Neural crest cell (in vitro differentiated cells): Measurements from ENCODE around the gene OLIG1. TPM values are rescaled to one million over a fixed set of nuclear protein-coding genes. Genes with fewer than 3 reads are reported as not detected.

Experiments
- DNase-seq: peaks from one replicate; pipeline ENCODE4 v3.0.0; 2021; ENCODE audit warnings: low read depth, mixed read lengths, low spot score
- H3K27ac Mint-ChIP-seq: one replicate; pipeline ENCODE4 v1.8.0; 2021; ENCODE audit warnings: mild to moderate bottlenecking, mixed read lengths; ENCODE audit not compliant: unreplicated experiment
- H3K27me3 Mint-ChIP-seq: 2 replicates; pipeline ENCODE4 v1.8.0; 2021; ENCODE audit warnings: low read depth, mild to moderate bottlenecking, mixed read lengths
- H3K36me3 Mint-ChIP-seq: 2 replicates; pipeline ENCODE4 v1.8.0; 2021; ENCODE audit warnings: low read depth, mild to moderate bottlenecking, mixed read lengths
- H3K4me1 Mint-ChIP-seq: 2 replicates; pipeline ENCODE4 v1.8.0; 2021; ENCODE audit warnings: mixed read lengths
- H3K4me3 Mint-ChIP-seq: one replicate; pipeline ENCODE4 v1.8.0; 2021; ENCODE audit warnings: mild to moderate bottlenecking, mixed read lengths
- H3K9me3 Mint-ChIP-seq: 2 replicates; pipeline ENCODE4 v1.8.0; 2021; ENCODE audit warnings: mixed read lengths
- CTCF ChIP-seq: fragments of 200-600 bp; sonication (generic); conservative IDR thresholded peaks from 2 replicates; pipeline ENCODE4 v1.5.0; 2021; ENCODE audit warnings: antibody characterized with exemption, mild to moderate bottlenecking
- total RNA-seq: library from RNA; stranded (reverse); gene quantifications from 2 replicates; pipeline ENCODE4 v1.2.1, GENCODE V29; 2021

Gene OLIG1
- total RNA-seq, 1 donor from 2014 or later: 8.4 TPM

- peaks cover 2% of the 10 kb centered on the region for H3K36me3 Mint-ChIP-seq
- H3K27ac Mint-ChIP-seq: peak within 1 kb of the TSS; percentile 73
- H3K4me3 Mint-ChIP-seq: peak within 1 kb of the TSS; percentile 87
- no peak for TF ChIP-seq CTCF
- peaks cover 34% of the 10 kb centered on the region for H3K4me1 Mint-ChIP-seq
- H3K9me3 Mint-ChIP-seq: no peaks in the 10 kb centered on the region
- peaks cover 94% of the 10 kb centered on the region for H3K27me3 Mint-ChIP-seq
- DNase-seq: peak; percentile 75
These were observed 44.2 kb upstream of the OLIG1 start, which contains the start of gene OLIG2 for GRCh38 chr21:33025489-33026442. Gene OLIG2 (plus strand): TSS chr21:33025935. CDS start chr21:33026863, 928 bp downstream.

- H3K27me3 Mint-ChIP-seq: peaks cover 94% of the 10 kb centered on the region
- H3K27ac Mint-ChIP-seq: no peak overlapping the region
- H3K36me3 Mint-ChIP-seq: peaks cover 2% of the 10 kb centered on the region
- TF ChIP-seq CTCF: no peak
- H3K4me1 Mint-ChIP-seq: peaks cover 34% of the 10 kb centered on the region
- H3K4me3 Mint-ChIP-seq: peak overlapping the region; percentile 87
- DNase-seq: no peak
- H3K9me3 Mint-ChIP-seq: no peaks in the 10 kb centered on the region
These were observed 43.5 kb upstream of the OLIG1 start for GRCh38 chr21:33026443-33026858.

GRCh38 chr21:33026878-33027400 is 43.0 kb upstream of the OLIG1 start:
- peaks cover 2% of the 10 kb centered on the region for H3K36me3 Mint-ChIP-seq
- peak overlapping the region; percentile 87 for H3K4me3 Mint-ChIP-seq
- no peaks in the 10 kb centered on the region for H3K9me3 Mint-ChIP-seq
- no peak overlapping the region for H3K27ac Mint-ChIP-seq
- peaks cover 34% of the 10 kb centered on the region for H3K4me1 Mint-ChIP-seq
- DNase-seq: no peak
- peaks cover 94% of the 10 kb centered on the region for H3K27me3 Mint-ChIP-seq
- no peak for TF ChIP-seq CTCF

GRCh38 chr21:33027401-33028286 is 42.3 kb upstream of the OLIG1 start:
- no peak for DNase-seq
- no peak for TF ChIP-seq CTCF
- Mint-ChIP-seq H3K4me1 (peaks cover 28% of the 10 kb centered on the region), H3K4me3 (no peak overlapping the region), H3K36me3 (peaks cover under 1% of the 10 kb centered on the region), H3K27me3 (peaks cover 94% of the 10 kb centered on the region), H3K9me3 (no peaks in the 10 kb centered on the region), H3K27ac (no peak overlapping the region)

GRCh38 chr21:33028287-33028670 is 41.7 kb upstream of the OLIG1 start:
- DNase-seq: no peak
- TF ChIP-seq CTCF: no peak
- Mint-ChIP-seq H3K27me3 (peaks cover 92% of the 10 kb centered on the region), H3K4me3 (peak overlapping the region; percentile 49), H3K4me1 (peaks cover 25% of the 10 kb centered on the region), H3K36me3 (no peaks in the 10 kb centered on the region), H3K9me3 (no peaks in the 10 kb centered on the region), H3K27ac (no peak overlapping the region)
